GM12891 (cell line): ENCODE measurements around the gene DSTN.

Source experiments
- POLR2A ChIP-seq: IDR thresholded peaks from 2 replicates; pipeline ENCODE4 v1.6.1; 2011; ENCODE audit warnings: low read depth, low read length, control low read depth
- POLR2AphosphoS5 ChIP-seq: IDR thresholded peaks from 2 replicates; pipeline ENCODE4 v1.6.1; 2011; ENCODE audit warnings: low read depth, low read length, control low read depth
- TAF1 ChIP-seq: IDR thresholded peaks from 2 replicates; pipeline ENCODE4 v1.6.1; 2011; ENCODE audit warnings: low read depth, low read length, control low read depth

GRCh38 chr20:17655865-17656479 is 86.1 kb downstream of the DSTN start:
- TF ChIP-seq POLR2A (no peak), TAF1 (no peak), POLR2AphosphoS5 (no peak)
